Breast epithelium (tissue), 4 donors: ENCODE measurements around the gene FADS6. TPM values are rescaled to one million over a fixed set of nuclear protein-coding genes. Genes with fewer than 3 reads are reported as not detected.
"Not testable (repeated sequence)": the region's sequence is repeated elsewhere in the genome, so short reads cannot be mapped to it uniquely, and the experiment has no call there.

Source experiments
- DNase-seq, 2 donors: peaks; one replicate each; pipeline ENCODE4 v3.0.0-alpha.2; 2019; ENCODE audit warnings: low spot score in 2 of 2
- H3K27ac ChIP-seq, 2 donors: fragments of 200-600 bp; sonication (generic) in 1 of 2; one replicate each; pipeline ENCODE4 v1.5.1; 2016 to 2019; ENCODE audit warnings: mild to moderate bottlenecking in 1 of 2
- H3K27me3 ChIP-seq, 2 donors: fragments of 200-600 bp; sonication (generic) in 1 of 2; one replicate each; pipeline versions ENCODE4 v1.5.1 to v1.6.0; 2017 to 2019; ENCODE audit warnings: control low read depth in 1 of 2, mild to moderate bottlenecking in 1 of 2
- H3K36me3 ChIP-seq: fragments of 200-600 bp; one replicate; pipeline ENCODE4 v1.5.1; 2019
- H3K4me1 ChIP-seq, 2 donors: fragments of 200-600 bp; sonication (generic); one replicate each; pipeline ENCODE4 v1.5.1; 2016 to 2019; ENCODE audit warnings: control low read depth in 1 of 2
- H3K4me3 ChIP-seq, 3 donors: fragments of 200-600 bp; sonication (generic); 1 replicate in 2 of 3; 2 replicates in 1 of 3; pipeline ENCODE4 v1.5.1; 2016 to 2019; ENCODE audit warnings: mild to moderate bottlenecking in 3 of 3, moderate library complexity in 2 of 3
- H3K9me3 ChIP-seq, 2 donors: fragments of 200-600 bp; sonication (generic) in 1 of 2; one replicate each; pipeline ENCODE4 v1.5.1; 2016 to 2019; ENCODE audit warnings: control low read depth in 1 of 2
- CTCF ChIP-seq, 3 donors: fragments of 450-650 bp; IDR thresholded peaks; one replicate each; pipeline ENCODE4 v1.5.1; 2016 to 2017; ENCODE audit warnings: antibody characterized with exemption in 3 of 3, mild to moderate bottlenecking in 3 of 3, moderate library complexity in 3 of 3
- POLR2A ChIP-seq: fragments of 450-650 bp; IDR thresholded peaks from one replicate; pipeline ENCODE4 v1.6.1; 2016; ENCODE audit warnings: antibody characterized with exemption, mild to moderate bottlenecking, moderate library complexity
- POLR2AphosphoS5 ChIP-seq, 3 donors: sonication (generic); formaldehyde crosslinking; IDR thresholded peaks; one replicate each; pipeline ENCODE4 v1.6.1; 2017; ENCODE audit warnings: antibody characterized with exemption in 3 of 3
- intact Hi-C: fragments of 100-400 bp; cut with DNase I; formaldehyde crosslinking; loops from one replicate; pipeline ENCODE4 v1.15.1; 2023; ENCODE audit warnings: low total_unique reads
- total RNA-seq, 3 donors: library from RNA; depleted of rRNA; stranded (reverse); fragments of >200 nt; gene quantifications; one replicate each; pipeline ENCODE4 v1.1.0, GENCODE V29; 2016

The FADS6 gene
- total RNA-seq, 3 donors from 2014 or later: 0.33 to 0.80 TPM; not detected in 1

GRCh38 chr17:74873037-74873873, 20.2 kb downstream of the FADS6 start:
- H3K4me1 ChIP-seq: peaks cover 0 to 5% of the 10 kb centered on the region in 2 donors
- peak overlapping the region; percentile 59 to 79 (median 64) for H3K4me3 ChIP-seq
- no peaks in the 10 kb centered on the region for H3K9me3 ChIP-seq
- no peaks in the 10 kb centered on the region for H3K36me3 ChIP-seq
- peak overlapping the region; percentile 93 to 97 for H3K27ac ChIP-seq
- peak; percentile 99 for TF ChIP-seq POLR2AphosphoS5 (IDR thresholded peaks at IDR 0.05)
- peak in 1 of 3 donors; percentile 43 for TF ChIP-seq CTCF (IDR thresholded peaks at IDR 0.05)
- TF ChIP-seq POLR2A: peak; percentile 100
- intact Hi-C loops: no loop called here
- no peaks in the 10 kb centered on the region for H3K27me3 ChIP-seq
- DNase-seq: peak; percentile 100

GRCh38 chr17:74872313-74873036, 21.0 kb downstream of the FADS6 start, which contains the start of gene FDXR:
Gene FDXR (minus strand): TSS chr17:74872994. CDS start chr17:74872944, 50 bp downstream.
- intact Hi-C loops: no loop called here
- H3K27me3 ChIP-seq: no peaks in the 10 kb centered on the region
- no peaks in the 10 kb centered on the region for H3K36me3 ChIP-seq
- peak within 1 kb of the TSS; percentile 93 to 97 for H3K27ac ChIP-seq
- DNase-seq: no peak
- H3K4me1 ChIP-seq: peaks cover 0 to 5% of the 10 kb centered on the region in 2 donors
- TF ChIP-seq POLR2A (peak; percentile 16), CTCF (IDR thresholded peaks at IDR 0.05) (no peak)
- H3K9me3 ChIP-seq: no peaks in the 10 kb centered on the region
- H3K4me3 ChIP-seq: peak within 1 kb of the TSS; percentile 59 to 79 (median 64)

- no peak for DNase-seq
- intact Hi-C loops: loop anchor here (2.0 kb wide), 1 partner anchor 123 kb away; the partner anchor contains the start of gene NHERF1
- no peak overlapping the region for H3K27ac ChIP-seq
- peaks cover 0 to 5% of the 10 kb centered on the region in 2 donors for H3K4me1 ChIP-seq
- H3K27me3 ChIP-seq: no peaks in the 10 kb centered on the region
- no peaks in the 10 kb centered on the region for H3K36me3 ChIP-seq
- no peaks in the 10 kb centered on the region for H3K9me3 ChIP-seq
- TF ChIP-seq POLR2A: no peak
- TF ChIP-seq POLR2AphosphoS5 (IDR thresholded peaks at IDR 0.05): no peak
- no peak for TF ChIP-seq CTCF (IDR thresholded peaks at IDR 0.05)
- peak overlapping the region in 2 of 3 donors; percentile 64 to 79 for H3K4me3 ChIP-seq
Observed at GRCh38 chr17:74871356-74872076, 21.9 kb downstream of the FADS6 start.

GRCh38 chr17:74870512-74870911, 22.9 kb downstream of the FADS6 start:
- intact Hi-C loops: loop anchor here (2.0 kb wide), 1 partner anchor 122 kb away; the partner anchor contains the start of gene NHERF1
- TF ChIP-seq POLR2A: no peak
- no peak for TF ChIP-seq CTCF (IDR thresholded peaks at IDR 0.05)
- no peak for TF ChIP-seq POLR2AphosphoS5 (IDR thresholded peaks at IDR 0.05)
- peaks cover 0 to 5% of the 10 kb centered on the region in 2 donors for H3K4me1 ChIP-seq
- H3K4me3 ChIP-seq: no peak overlapping the region
- DNase-seq: no peak
- H3K36me3 ChIP-seq: no peaks in the 10 kb centered on the region
- H3K27me3 ChIP-seq: no peaks in the 10 kb centered on the region
- H3K27ac ChIP-seq: no peak overlapping the region
- H3K9me3 ChIP-seq: no peaks in the 10 kb centered on the region

- intact Hi-C loops: loop anchor here (2.0 kb wide), 1 partner anchor 121 kb away; the partner anchor contains the start of gene NHERF1
- H3K4me3 ChIP-seq, H3K27ac ChIP-seq, H3K27me3 ChIP-seq, H3K9me3 ChIP-seq, H3K36me3 ChIP-seq, H3K4me1 ChIP-seq, DNase-seq: not testable (repeated sequence)
Observed at GRCh38 chr17:74870028-74870427, 23.4 kb downstream of the FADS6 start.
